Suprapubic skin (tissue), 4 donors: Measurements from ENCODE around the gene SH3GL1. TPM values are rescaled to one million over a fixed set of nuclear protein-coding genes. Genes with fewer than 3 reads are reported as not detected.

Source experiments
- DNase-seq, 2 donors: peaks; one replicate each; pipeline ENCODE4 v3.0.0-alpha.2; 2019; ENCODE audit warnings: low spot score in 2 of 2
- H3K27ac ChIP-seq: fragments of 200-600 bp; sonication (generic); one replicate; pipeline ENCODE4 v1.5.1; 2019
- H3K27me3 ChIP-seq: fragments of 200-600 bp; sonication (generic); one replicate; pipeline ENCODE4 v1.5.1; 2019
- H3K36me3 ChIP-seq: fragments of 200-600 bp; sonication (generic); one replicate; pipeline ENCODE4 v1.5.1; 2019
- H3K4me1 ChIP-seq: fragments of 200-600 bp; sonication (generic); one replicate; pipeline ENCODE4 v1.5.1; 2019
- H3K4me3 ChIP-seq: fragments of 200-600 bp; sonication (generic); one replicate; pipeline ENCODE4 v1.5.1; 2019; ENCODE audit warnings: mild to moderate bottlenecking
- H3K9me3 ChIP-seq: fragments of 200-600 bp; sonication (generic); one replicate; pipeline ENCODE4 v1.5.1; 2019
- CTCF ChIP-seq, 2 donors: fragments of 200-600 bp in 1 of 2; fragments of 450-650 bp in 1 of 2; sonication (generic) in 1 of 2; IDR thresholded peaks; one replicate each; pipeline ENCODE4 v1.5.1; 2016 to 2019; ENCODE audit warnings: antibody characterized with exemption in 2 of 2, mild to moderate bottlenecking in 1 of 2, moderate library complexity in 1 of 2
- EP300 ChIP-seq: sonication (generic); formaldehyde crosslinking; IDR thresholded peaks from one replicate; pipeline ENCODE4 v1.6.1; 2017; ENCODE audit warnings: antibody characterized with exemption
- POLR2A ChIP-seq, 2 donors: fragments of 450-650 bp; IDR thresholded peaks; one replicate each; pipeline ENCODE4 v1.6.1; 2017; ENCODE audit warnings: antibody characterized with exemption in 2 of 2, mild to moderate bottlenecking in 2 of 2, moderate library complexity in 2 of 2
- POLR2AphosphoS5 ChIP-seq, 3 donors: sonication (generic); formaldehyde crosslinking; IDR thresholded peaks; one replicate each; pipeline ENCODE4 v1.6.1; 2017; ENCODE audit warnings: antibody characterized with exemption in 3 of 3
- WGBS: methylation state at CpG from one replicate; pipeline ENCODE4 v1.1.5; 2018; 5-methylcytosine and 5-hydroxymethylcytosine counted together
- total RNA-seq, 4 donors: library from RNA; depleted of rRNA; stranded (reverse); fragments of >200 nt; gene quantifications; one replicate each; pipeline ENCODE4 v1.1.0, GENCODE V29; 2016

The SH3GL1 gene
- total RNA-seq, 4 donors from 2014 or later, result 67.0 to 103 (median 81.0) TPM

GRCh38 chr19:4425537-4425936 is 25.2 kb upstream of the SH3GL1 start:
- H3K36me3 ChIP-seq, result peaks cover 58% of the 10 kb centered on the region
- WGBS, result 93% methylated on average over 6 of the region's 6 CpGs
- no peak for DNase-seq

GRCh38 chr19:4423416-4424126 is 23.2 kb upstream of the SH3GL1 start:
- Histone ChIP-seq H3K36me3 (peaks cover 39% of the 10 kb centered on the region), H3K27me3 (no peaks in the 10 kb centered on the region), H3K4me1 (no peaks in the 10 kb centered on the region), H3K27ac (no peak overlapping the region), H3K9me3 (no peaks in the 10 kb centered on the region), H3K4me3 (no peak overlapping the region)
- TF ChIP-seq CTCF (IDR thresholded peaks at IDR 0.05) (no peak), POLR2AphosphoS5 (IDR thresholded peaks at IDR 0.05) (no peak), POLR2A (IDR thresholded peaks at IDR 0.05) (no peak)
- DNase-seq, result no peak
- 92% methylated on average over 16 of the region's 16 CpGs for WGBS

More at GRCh38 chr19:4425537-4425936, 25.2 kb upstream of the SH3GL1 start:
- no peak overlapping the region for H3K27ac ChIP-seq
- TF ChIP-seq POLR2A (IDR thresholded peaks at IDR 0.05) (no peak), EP300 (no peak), POLR2AphosphoS5 (IDR thresholded peaks at IDR 0.05) (no peak), CTCF (IDR thresholded peaks at IDR 0.05) (no peak)
- no peaks in the 10 kb centered on the region for H3K27me3 ChIP-seq
- no peaks in the 10 kb centered on the region for H3K4me1 ChIP-seq
- H3K9me3 ChIP-seq, result no peaks in the 10 kb centered on the region
- no peak overlapping the region for H3K4me3 ChIP-seq

- TF ChIP-seq POLR2A (IDR thresholded peaks at IDR 0.05), result no peak
- no peak for TF ChIP-seq POLR2AphosphoS5 (IDR thresholded peaks at IDR 0.05)
- TF ChIP-seq EP300, result no peak
- no peak for TF ChIP-seq CTCF (IDR thresholded peaks at IDR 0.05)
- no peaks in the 10 kb centered on the region for H3K27me3 ChIP-seq
- no peak overlapping the region for H3K27ac ChIP-seq
- H3K4me3 ChIP-seq, result no peak overlapping the region
- DNase-seq, result no peak
- H3K36me3 ChIP-seq, result peaks cover 12% of the 10 kb centered on the region
- no peaks in the 10 kb centered on the region for H3K9me3 ChIP-seq
- whole genome bisulfite sequencing, result 86% methylated on average over 9 of the region's 9 CpGs
- H3K4me1 ChIP-seq, result no peaks in the 10 kb centered on the region
Measured at GRCh38 chr19:4416268-4416667, 15.9 kb upstream of the SH3GL1 start.

GRCh38 chr19:4415352-4415751 is 15.0 kb upstream of the SH3GL1 start:
- Histone ChIP-seq H3K36me3 (peaks cover 16% of the 10 kb centered on the region), H3K4me3 (no peak overlapping the region), H3K4me1 (no peaks in the 10 kb centered on the region), H3K27me3 (no peaks in the 10 kb centered on the region), H3K9me3 (no peaks in the 10 kb centered on the region), H3K27ac (no peak overlapping the region)
- TF ChIP-seq CTCF (IDR thresholded peaks at IDR 0.05), result no peak
- DNase-seq, result no peak
- WGBS, result 62% methylated on average over 10 of the region's 10 CpGs

- H3K4me3 ChIP-seq, result no peak overlapping the region
- H3K27ac ChIP-seq, result no peak overlapping the region
- H3K36me3 ChIP-seq, result peaks cover 17% of the 10 kb centered on the region
- H3K9me3 ChIP-seq, result no peaks in the 10 kb centered on the region
- no peaks in the 10 kb centered on the region for H3K4me1 ChIP-seq
- no peak for DNase-seq
- TF ChIP-seq POLR2AphosphoS5 (IDR thresholded peaks at IDR 0.05) (no peak), CTCF (IDR thresholded peaks at IDR 0.05) (no peak), POLR2A (IDR thresholded peaks at IDR 0.05) (no peak), EP300 (no peak)
- 62% methylated on average over 9 of the region's 9 CpGs for WGBS
- no peaks in the 10 kb centered on the region for H3K27me3 ChIP-seq
Measured at GRCh38 chr19:4414800-4415321, 14.5 kb upstream of the SH3GL1 start.
